Activated CD4-positive, CD25-positive, alpha-beta regulatory T cell treated with anti-CD3 and anti-CD28 coated beads, Interleukin-2, amount 50 U/mL, for 16 hours (primary cell): ENCODE measurements around the gene ASPG.
"Not testable (repeated sequence)": the region's sequence is repeated elsewhere in the genome, so short reads cannot be mapped to it uniquely, and the experiment has no call there.

ENCODE experiments used
- DNase-seq: peaks from one replicate; pipeline ENCODE4 v3.0.0-alpha.2; 2020; ENCODE audit warnings: low read depth, low spot score

Gene ASPG

GRCh38 chr14:104146651-104147345 lies 61.3 kb downstream of the ASPG start:
- DNase-seq: no peak

GRCh38 chr14:104147346-104148125 lies 62.0 kb downstream of the ASPG start:
- DNase-seq: no peak

GRCh38 chr14:104148433-104149277 lies 63.2 kb downstream of the ASPG start:
- DNase-seq: no peak

GRCh38 chr14:104149278-104149595 lies 63.7 kb downstream of the ASPG start:
- no peak for DNase-seq

- DNase-seq: no peak
Measured at GRCh38 chr14:104149617-104150135, 64.2 kb downstream of the ASPG start.

GRCh38 chr14:104150136-104151025 lies 64.9 kb downstream of the ASPG start:
- no peak for DNase-seq

- no peak for DNase-seq
Measured at GRCh38 chr14:104151026-104151381, 65.5 kb downstream of the ASPG start.

- no peak for DNase-seq
Measured at GRCh38 chr14:104151566-104152245, 66.2 kb downstream of the ASPG start.

- no peak for DNase-seq
Measured at GRCh38 chr14:104152246-104152575, 66.7 kb downstream of the ASPG start.

- no peak for DNase-seq
Measured at GRCh38 chr14:104152686-104153393, 67.3 kb downstream of the ASPG start.

GRCh38 chr14:104153394-104153755 lies 67.9 kb downstream of the ASPG start:
- not testable (repeated sequence) for DNase-seq

- DNase-seq: no peak
Measured at GRCh38 chr14:104154246-104154645, 68.7 kb downstream of the ASPG start.

GRCh38 chr14:104155513-104155912 lies 70.0 kb downstream of the ASPG start:
- no peak for DNase-seq

GRCh38 chr14:104156142-104156541 lies 70.6 kb downstream of the ASPG start:
- no peak for DNase-seq

GRCh38 chr14:104157016-104157928 lies 71.8 kb downstream of the ASPG start:
- no peak for DNase-seq

- DNase-seq: no peak
Measured at GRCh38 chr14:104158827-104159798, 73.6 kb downstream of the ASPG start.

- DNase-seq: no peak
Measured at GRCh38 chr14:104159990-104160389, 74.5 kb downstream of the ASPG start.
